Stomach smooth muscle (tissue), 2 donors: Measurements from ENCODE around the gene TERT.

ENCODE experiments used
- H3K27ac ChIP-seq: one replicate; pipeline ENCODE4 v1.7.0; 2013; ENCODE audit warnings: mild to moderate bottlenecking, low read length, inconsistent platforms
- H3K27me3 ChIP-seq, 2 donors: one replicate each; pipeline ENCODE4 v1.7.0; 2013; ENCODE audit warnings: low read length in 2 of 2; ENCODE audit not compliant: insufficient read depth in 2 of 2, control insufficient read depth in 1 of 2
- H3K36me3 ChIP-seq, 2 donors: one replicate each; pipeline ENCODE4 v1.7.0; 2013; ENCODE audit warnings: low read length in 2 of 2; ENCODE audit not compliant: control insufficient read depth in 2 of 2, insufficient read depth in 2 of 2
- H3K4me1 ChIP-seq: one replicate; pipeline ENCODE4 v1.7.0; 2013; ENCODE audit warnings: low read length; ENCODE audit not compliant: control insufficient read depth, insufficient read depth
- H3K4me3 ChIP-seq, 2 donors: one replicate each; pipeline ENCODE4 v1.7.0; 2013; ENCODE audit warnings: low read length in 2 of 2
- H3K9ac ChIP-seq, 2 donors: one replicate each; pipeline ENCODE4 v1.7.0; 2013; ENCODE audit warnings: low read length in 2 of 2, mild to moderate bottlenecking in 1 of 2
- H3K9me3 ChIP-seq, 2 donors: one replicate each; pipeline ENCODE4 v1.7.0; 2013; ENCODE audit warnings: low read length in 2 of 2; ENCODE audit not compliant: control insufficient read depth in 2 of 2
- donor health status: healthy.
- donor health status: Pancreatic carcinoma.

TERT gene

DNA sequence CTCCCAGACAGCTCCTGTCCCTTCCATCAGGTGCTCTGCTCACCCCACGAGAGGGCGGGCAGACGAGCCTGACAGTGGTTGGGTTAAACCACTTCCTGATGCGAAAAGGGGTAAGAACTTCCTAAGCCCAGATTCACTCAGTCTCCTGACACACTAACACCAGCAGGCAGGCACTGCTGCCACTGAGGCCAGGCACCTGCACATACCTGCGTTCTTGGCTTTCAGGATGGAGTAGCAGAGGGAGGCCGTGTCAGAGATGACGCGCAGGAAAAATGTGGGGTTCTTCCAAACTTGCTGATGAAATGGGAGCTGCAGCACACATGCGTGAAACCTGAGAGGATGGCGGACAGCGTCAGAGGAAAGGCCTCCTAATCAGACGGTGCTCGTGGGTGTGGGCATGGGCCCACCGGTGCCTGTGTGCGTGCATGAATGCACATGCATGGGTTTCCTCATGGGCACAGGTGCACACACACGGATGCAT, 39.7 kb downstream of the TERT start:
- Histone ChIP-seq H3K4me3 (no peak overlapping the region), H3K36me3 (no peaks in the 10 kb centered on the region), H3K9ac (no peak overlapping the region), H3K9me3 (peaks cover 0 to 5% of the 10 kb centered on the region in 2 donors), H3K27me3 (peaks cover 0 to 5% of the 10 kb centered on the region in 2 donors), H3K27ac (no peak overlapping the region), H3K4me1 (no peaks in the 10 kb centered on the region)

DNA sequence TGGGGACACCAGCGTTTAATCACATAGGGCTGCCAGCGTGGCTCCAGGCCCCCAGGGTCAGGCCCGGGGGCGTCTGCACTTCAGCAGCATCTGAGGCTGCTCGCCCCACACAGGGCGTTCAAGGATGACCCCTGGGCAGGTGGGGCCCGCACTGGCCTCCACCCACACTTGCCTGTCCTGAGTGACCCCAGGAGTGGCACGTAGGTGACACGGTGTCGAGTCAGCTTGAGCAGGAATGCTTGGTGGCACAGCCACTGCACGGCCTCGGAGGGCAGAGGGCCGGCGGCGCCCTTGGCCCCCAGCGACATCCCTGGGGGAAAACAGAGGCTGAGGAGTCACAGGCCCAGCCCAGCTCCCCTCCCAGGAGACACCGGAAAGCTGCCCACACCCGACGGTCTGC, 40.7 kb downstream of the TERT start:
- peaks cover 2 to 5% of the 10 kb centered on the region in 2 donors for H3K27me3 ChIP-seq
- no peaks in the 10 kb centered on the region for H3K4me1 ChIP-seq
- no peaks in the 10 kb centered on the region for H3K36me3 ChIP-seq
- H3K4me3 ChIP-seq, result no peak overlapping the region
- H3K27ac ChIP-seq, result no peak overlapping the region
- H3K9me3 ChIP-seq, result peaks cover 0 to 3% of the 10 kb centered on the region in 2 donors
- H3K9ac ChIP-seq, result no peak overlapping the region

DNA sequence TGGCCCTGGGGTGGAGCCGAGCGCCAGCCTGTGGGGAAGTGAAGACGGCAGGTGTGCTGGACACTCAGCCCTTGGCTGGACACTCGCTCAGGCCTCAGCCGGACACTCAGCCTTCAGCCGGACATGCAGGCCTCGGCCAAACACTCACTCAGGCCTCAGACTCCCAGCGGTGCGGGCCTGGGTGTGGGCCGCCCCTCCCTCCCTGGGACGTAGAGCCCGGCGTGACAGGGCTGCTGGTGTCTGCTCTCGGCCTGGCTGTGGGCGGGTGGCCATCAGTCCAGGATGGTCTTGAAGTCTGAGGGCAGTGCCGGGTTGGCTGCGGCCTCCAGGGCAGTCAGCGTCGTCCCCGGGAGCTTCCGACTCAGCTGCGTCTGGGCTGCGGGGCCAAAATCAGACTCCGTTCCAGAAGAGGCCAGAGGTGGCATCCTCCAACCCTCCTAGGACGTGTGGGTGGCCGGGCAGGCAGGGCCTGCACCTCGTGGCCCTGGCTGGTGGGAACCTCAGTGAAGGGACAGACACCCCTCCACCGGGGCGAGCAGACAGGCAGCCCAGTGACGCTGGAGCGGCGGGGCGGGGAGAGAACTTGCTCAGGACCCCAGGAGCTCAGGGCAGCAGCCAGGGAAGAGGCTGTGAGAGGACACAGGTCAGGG, 41.3 kb downstream of the TERT start:
- H3K4me3 ChIP-seq, result no peak overlapping the region
- no peaks in the 10 kb centered on the region for H3K4me1 ChIP-seq
- no peak overlapping the region for H3K9ac ChIP-seq
- H3K27me3 ChIP-seq, result peaks cover 2 to 6% of the 10 kb centered on the region in 2 donors
- H3K9me3 ChIP-seq, result peaks cover 0 to 3% of the 10 kb centered on the region in 2 donors
- no peak overlapping the region for H3K27ac ChIP-seq
- H3K36me3 ChIP-seq, result no peaks in the 10 kb centered on the region

DNA sequence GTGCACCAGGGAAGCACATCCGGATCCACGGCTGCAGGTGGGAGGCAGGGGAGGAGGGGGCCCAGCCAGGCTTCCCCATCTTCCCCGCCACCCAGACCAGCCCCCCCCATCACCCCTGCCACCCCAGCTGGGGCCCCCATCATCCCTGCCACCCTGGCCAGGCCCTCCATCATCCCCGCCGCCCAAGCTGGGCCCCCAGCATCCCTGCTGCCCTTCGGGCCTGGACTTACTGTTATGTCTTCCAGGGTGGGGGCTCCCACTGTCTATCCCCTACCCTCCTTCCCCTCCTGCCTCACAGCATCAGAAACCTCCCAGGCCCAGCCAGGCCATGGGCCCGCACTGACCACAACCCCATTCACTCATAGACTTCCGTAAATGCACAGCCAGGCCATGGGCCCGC, 42.2 kb downstream of the TERT start:
- no peak overlapping the region for H3K27ac ChIP-seq
- no peak overlapping the region for H3K4me3 ChIP-seq
- H3K9me3 ChIP-seq, result peaks cover 0 to 3% of the 10 kb centered on the region in 2 donors
- H3K4me1 ChIP-seq, result no peaks in the 10 kb centered on the region
- peaks cover 6 to 13% of the 10 kb centered on the region in 2 donors for H3K27me3 ChIP-seq
- no peaks in the 10 kb centered on the region for H3K36me3 ChIP-seq
- no peak overlapping the region for H3K9ac ChIP-seq

DNA sequence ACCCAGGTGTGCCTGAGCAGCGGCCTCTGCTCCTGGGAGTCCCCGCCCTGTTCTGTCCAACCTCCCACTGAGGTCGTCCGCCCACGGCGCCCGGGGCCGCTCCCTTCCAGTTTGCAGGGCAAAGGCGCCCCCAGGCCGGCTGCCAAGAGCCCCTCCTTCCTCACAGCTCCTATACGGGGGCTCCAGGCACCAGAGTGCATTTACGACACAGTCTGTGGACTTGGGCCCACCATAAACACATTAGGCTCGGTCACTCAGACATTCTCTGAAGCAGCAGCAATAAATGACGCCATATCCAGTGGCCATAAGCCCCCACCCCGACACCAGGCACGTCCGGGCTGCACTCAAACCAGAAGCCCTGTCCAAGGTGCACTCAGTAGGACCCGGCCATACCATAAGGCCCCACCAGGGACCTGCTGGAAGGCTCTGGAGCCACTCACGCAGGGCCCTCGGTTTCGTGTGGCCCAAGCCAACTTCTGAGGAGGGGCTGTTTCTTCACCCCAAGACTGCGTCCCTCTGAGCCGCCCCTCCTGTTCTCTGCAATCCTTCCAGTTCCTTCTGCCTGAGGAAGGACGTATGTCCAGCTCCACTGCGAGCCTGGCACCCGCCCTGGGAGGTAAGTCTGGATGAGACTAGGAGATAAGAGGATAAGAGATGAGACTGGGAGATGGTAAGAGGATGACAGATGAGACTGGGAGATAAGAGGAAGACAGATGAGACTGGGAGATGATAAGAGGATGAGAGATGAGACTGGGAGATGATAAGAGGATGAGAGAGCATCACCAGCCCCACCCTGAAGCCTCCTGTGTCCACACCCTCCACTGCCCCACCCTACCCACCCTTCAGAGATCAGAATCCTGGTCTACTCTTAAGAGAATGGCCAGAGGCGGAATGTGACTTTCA, 42.9 kb downstream of the TERT start:
- Histone ChIP-seq H3K9me3 (no peaks in the 10 kb centered on the region), H3K9ac (no peak overlapping the region), H3K27me3 (peaks cover 13 to 16% of the 10 kb centered on the region in 2 donors), H3K36me3 (no peaks in the 10 kb centered on the region), H3K4me1 (no peaks in the 10 kb centered on the region), H3K27ac (no peak overlapping the region), H3K4me3 (no peak overlapping the region)

DNA sequence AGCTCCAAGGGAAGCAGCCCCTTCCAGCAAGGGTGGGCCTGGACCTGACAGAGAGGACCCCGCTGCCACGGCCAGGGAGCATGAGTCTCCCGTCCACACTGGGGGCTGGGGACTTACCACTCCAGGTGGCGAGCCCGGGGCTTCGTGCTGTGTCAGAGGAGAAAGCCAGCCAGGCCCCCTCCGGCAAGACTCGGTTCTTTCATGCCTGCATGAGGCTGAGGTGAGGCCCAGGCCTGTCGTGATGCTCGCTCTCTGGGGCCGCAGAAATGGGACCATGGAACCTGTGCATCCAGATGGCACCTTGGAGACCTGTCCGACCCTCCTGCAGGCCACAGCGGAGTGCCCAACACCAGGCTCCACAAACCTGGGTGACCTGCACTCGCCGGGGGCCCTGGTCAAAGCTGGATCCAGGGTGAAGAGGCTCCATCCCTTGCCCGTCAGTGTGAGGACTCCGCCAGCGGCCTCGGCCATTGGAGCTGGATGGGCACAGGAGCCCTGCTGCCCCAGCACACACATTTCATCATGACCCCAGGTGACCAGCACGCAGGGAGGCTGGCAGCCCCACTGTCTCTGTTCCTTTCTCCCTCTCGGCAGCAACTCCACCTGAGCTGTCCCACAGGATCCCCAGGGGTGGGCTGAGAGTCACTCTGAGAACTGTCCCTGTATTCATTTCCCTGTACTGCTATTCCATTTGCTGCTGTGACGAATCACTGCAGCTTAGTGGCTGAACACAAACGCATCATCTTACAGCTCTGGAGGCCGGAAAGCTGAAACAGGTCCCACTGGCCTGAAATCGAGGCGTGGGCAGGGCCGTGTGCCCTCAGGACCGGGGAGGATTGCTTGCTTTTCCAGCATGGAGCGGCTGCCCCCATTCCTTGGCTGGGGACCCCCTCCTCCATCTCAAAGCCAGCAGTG, 45.2 kb downstream of the TERT start:
- Histone ChIP-seq H3K4me3 (no peak overlapping the region), H3K27me3 (peaks cover 27 to 30% of the 10 kb centered on the region in 2 donors), H3K36me3 (no peaks in the 10 kb centered on the region), H3K9me3 (no peaks in the 10 kb centered on the region), H3K9ac (no peak overlapping the region), H3K27ac (no peak overlapping the region), H3K4me1 (no peaks in the 10 kb centered on the region)

DNA sequence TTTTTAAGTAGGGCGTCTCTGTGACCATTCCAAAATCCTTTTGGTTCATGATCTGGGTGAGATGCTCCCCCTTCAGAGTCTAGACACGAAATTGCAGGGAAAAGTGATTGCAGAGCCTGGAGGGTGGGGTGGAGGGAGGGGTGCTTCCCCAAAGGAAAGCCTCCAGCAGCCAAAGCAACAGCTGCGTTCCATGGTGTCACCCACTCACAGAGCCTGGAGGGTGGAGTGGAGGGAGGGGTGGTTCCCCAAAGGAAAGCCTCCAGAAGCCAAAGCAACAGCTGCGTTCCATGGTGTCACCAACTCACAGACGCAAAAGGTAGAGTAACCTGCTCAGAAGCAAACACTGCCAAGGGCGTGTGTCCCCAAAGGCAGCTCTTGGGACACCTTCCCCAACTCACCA, 47.1 kb downstream of the TERT start:
- H3K4me1 ChIP-seq, result no peaks in the 10 kb centered on the region
- H3K27me3 ChIP-seq, result peaks cover 33 to 34% of the 10 kb centered on the region in 2 donors
- no peak overlapping the region for H3K27ac ChIP-seq
- no peaks in the 10 kb centered on the region for H3K9me3 ChIP-seq
- H3K4me3 ChIP-seq, result no peak overlapping the region
- no peak overlapping the region for H3K9ac ChIP-seq
- H3K36me3 ChIP-seq, result no peaks in the 10 kb centered on the region

DNA sequence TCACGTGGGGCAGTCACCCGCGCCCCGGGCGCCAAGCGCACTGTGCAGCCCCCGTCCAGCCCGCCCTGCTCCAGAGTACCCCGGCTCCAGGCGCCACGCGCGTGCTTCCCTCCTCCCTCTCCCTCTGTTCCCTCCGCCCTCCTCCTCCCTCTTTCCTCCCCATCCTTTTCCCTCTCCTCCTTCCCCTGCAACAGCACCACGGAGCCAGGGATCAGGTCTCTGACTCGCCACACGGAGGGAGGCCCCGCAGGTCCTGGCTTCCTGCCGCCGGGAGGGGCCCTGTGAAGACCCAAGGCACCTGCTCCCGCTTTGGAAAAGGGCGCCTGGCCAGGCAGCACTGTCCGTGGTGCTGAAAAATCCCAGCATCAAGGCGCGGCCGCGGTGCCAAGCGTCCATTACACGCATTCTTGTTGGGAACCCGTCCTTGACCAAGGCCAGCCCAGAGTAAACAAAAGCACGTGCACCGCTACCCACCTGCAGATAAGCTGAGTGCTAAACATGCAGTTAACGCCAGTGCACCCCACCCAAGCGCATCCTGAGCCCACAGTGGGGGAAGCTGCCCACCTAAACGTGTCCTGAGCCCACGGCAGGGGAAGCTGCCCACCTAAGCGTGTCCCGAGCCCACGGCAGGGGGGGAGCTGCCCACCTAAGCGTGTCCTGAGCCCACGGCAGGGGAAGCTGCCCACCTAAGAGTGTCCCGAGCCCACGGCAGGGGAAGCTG, 48.0 kb downstream of the TERT start:
- Histone ChIP-seq H3K27ac (no peak overlapping the region), H3K4me3 (no peak overlapping the region), H3K9ac (no peak overlapping the region), H3K36me3 (no peaks in the 10 kb centered on the region), H3K27me3 (peaks cover 32 to 34% of the 10 kb centered on the region in 2 donors), H3K4me1 (no peaks in the 10 kb centered on the region), H3K9me3 (no peaks in the 10 kb centered on the region)

DNA sequence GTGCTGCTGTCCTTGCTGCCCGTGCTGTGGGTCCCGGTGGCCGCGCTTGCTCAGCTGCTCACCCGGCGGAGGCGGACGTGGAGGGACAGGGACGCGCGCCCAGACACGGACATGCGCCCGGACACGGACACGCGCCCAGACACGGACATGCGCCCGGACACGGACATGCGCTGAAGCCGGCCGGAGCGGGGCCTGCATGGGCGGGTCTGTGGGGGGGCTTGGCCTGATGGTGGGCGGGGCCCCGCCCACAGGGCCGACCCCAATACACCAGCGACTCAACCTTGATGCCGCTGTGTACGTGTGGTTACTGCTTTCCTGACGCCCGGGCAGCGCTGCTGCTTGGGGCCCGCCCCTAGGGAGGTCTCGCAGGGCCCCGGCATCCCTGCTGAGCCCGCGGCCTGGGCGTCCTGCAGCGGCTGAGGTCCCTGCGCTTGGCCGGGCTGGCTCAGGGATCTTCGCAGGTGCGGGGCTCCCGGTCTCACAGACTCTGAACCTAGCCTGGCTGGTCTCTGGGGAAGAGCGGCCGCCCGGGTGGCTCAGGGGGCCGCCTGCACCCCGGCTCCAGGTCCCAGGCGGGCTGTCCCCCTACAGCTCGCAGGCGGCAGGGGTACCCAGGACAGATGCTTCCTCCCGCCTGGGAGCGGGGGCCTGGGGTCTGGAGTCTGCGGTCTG, 48.8 kb downstream of the TERT start:
- no peak overlapping the region for H3K27ac ChIP-seq
- H3K4me3 ChIP-seq, result no peak overlapping the region
- H3K36me3 ChIP-seq, result no peaks in the 10 kb centered on the region
- H3K9ac ChIP-seq, result no peak overlapping the region
- H3K27me3 ChIP-seq, result peaks cover 29 to 34% of the 10 kb centered on the region in 2 donors
- no peaks in the 10 kb centered on the region for H3K4me1 ChIP-seq
- no peaks in the 10 kb centered on the region for H3K9me3 ChIP-seq
